Measurements from ENCODE around the gene WDR81.

Gene WDR81

GRCh38 chr17:1753767-1754429 is 29.4 kb downstream of the WDR81 start:
- H3K27ac ChIP-seq (ENCODE audit: extremely low read depth, low read depth, low read length) = no peak overlapping the region
- H3K4me1 ChIP-seq (ENCODE audit: control insufficient read depth, insufficient read depth, low read length) = no peaks in the 10 kb centered on the region
- no peak overlapping the region for H3K4me3 ChIP-seq (ENCODE audit: low read depth, low read length)
- CTCF ChIA-PET = interaction anchor here (0.5 kb wide), 1 partner anchor 180 kb away, joined by 3 read pairs; no protein-coding TSS in a partner anchor
- TF ChIP-seq ZNF777 (tag by site-specific recombination; IDR thresholded peaks at IDR 0.05; ENCODE audit: borderline replicate concordance) = no peak
- TF ChIP-seq, protein P1, sequence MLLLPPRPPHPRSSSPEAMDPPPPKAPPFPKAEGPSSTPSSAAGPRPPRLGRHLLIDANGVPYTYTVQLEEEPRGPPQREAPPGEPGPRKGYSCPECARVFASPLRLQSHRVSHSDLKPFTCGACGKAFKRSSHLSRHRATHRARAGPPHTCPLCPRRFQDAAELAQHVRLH (tag by site-specific recombination; IDR thresholded peaks at IDR 0.05) = 0 out of 2 replicates have a peak, but pooled peaks have one; percentile 22
- no peaks in the 10 kb centered on the region for H3K36me3 ChIP-seq (ENCODE audit: control insufficient read depth in 2 of 2, insufficient read depth in 1 of 2, low read length in 2 of 2)
- H3K9me3 ChIP-seq (ENCODE audit: control insufficient read depth, insufficient read depth, low read depth, low read length) = no peaks in the 10 kb centered on the region
- POLR2A ChIA-PET = interaction anchor here (1.4 kb wide), 2 partner anchors 17 to 37 kb away, joined by 4 to 6 read pairs; no protein-coding TSS in a partner anchor

GRCh38 chr17:1754430-1755112 is 30.1 kb downstream of the WDR81 start:
- Histone ChIP-seq H3K4me1 (ENCODE audit: control insufficient read depth, insufficient read depth, low read length) (no peaks in the 10 kb centered on the region), H3K27ac (ENCODE audit: extremely low read depth, low read depth, low read length) (no peak overlapping the region), H3K4me3 (ENCODE audit: low read depth, low read length) (no peak overlapping the region), H3K9me3 (ENCODE audit: control insufficient read depth, insufficient read depth, low read depth, low read length) (no peaks in the 10 kb centered on the region), H3K36me3 (ENCODE audit: control insufficient read depth in 2 of 2, insufficient read depth in 1 of 2, low read length in 2 of 2) (no peaks in the 10 kb centered on the region)
- ChIA-PET CTCF (interaction anchor here (1.4 kb wide), 1 partner anchor 33 kb away, joined by 4 read pairs; no protein-coding TSS in a partner anchor), POLR2A (interaction anchor here (1.3 to 1.4 kb wide), 3 partner anchors 16 to 38 kb away, joined by 4 to 6 read pairs (median 5); no protein-coding TSS in a partner anchor)
- TF ChIP-seq, protein P2, sequence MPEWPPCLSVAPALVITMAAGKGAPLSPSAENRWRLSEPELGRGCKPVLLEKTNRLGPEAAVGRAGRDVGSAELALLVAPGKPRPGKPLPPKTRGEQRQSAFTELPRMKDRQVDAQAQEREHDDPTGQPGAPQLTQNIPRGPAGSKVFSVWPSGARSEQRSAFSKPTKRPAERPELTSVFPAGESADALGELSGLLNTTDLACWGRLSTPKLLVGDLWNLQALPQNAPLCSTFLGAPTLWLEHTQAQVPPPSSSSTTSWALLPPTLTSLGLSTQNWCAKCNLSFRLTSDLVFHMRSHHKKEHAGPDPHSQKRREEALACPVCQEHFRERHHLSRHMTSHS (tag by site-specific recombination; IDR thresholded peaks at IDR 0.05) = no peak
- peak; percentile 84; the same call in 1 of the 2 replicates for TF ChIP-seq ZIC2 (tag by site-specific recombination; IDR thresholded peaks at IDR 0.05)

DNA sequence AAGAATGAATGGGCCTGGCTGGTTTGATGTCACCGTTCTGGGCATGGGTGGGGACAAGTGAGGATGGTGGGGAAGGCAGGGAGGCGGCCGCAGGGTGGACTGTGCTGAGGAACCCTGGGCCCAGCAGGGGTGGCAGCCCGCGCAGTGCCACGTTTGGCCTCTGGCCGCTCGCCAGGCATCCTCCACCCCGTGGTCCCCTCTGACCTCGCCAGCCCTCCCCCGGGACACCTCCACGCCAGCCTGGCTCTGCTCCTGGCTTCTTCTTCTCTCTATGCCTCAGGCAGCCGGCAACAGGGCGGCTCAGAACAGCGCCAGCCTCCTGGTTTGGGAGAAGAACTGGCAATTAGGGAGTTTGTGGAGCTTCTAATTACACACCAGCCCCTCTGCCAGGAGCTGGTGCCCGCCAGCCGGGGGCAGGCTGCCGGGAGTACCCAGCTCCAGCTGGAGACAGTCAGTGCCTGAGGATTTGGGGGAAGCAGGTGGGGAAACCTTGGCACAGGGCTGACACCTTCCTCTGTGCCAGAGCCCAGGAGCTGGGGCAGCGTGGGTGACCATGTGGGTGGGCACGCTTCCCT is 30.8 kb downstream of the WDR81 start:
- POLR2A ChIA-PET = interaction anchor here (0.6 to 1.3 kb wide), 2 partner anchors 20 to 165 kb away, joined by 4 to 5 read pairs; no protein-coding TSS in a partner anchor
- no peaks in the 10 kb centered on the region for H3K4me1 ChIP-seq (ENCODE audit: control insufficient read depth, insufficient read depth, low read length)
- H3K27ac ChIP-seq (ENCODE audit: extremely low read depth, low read depth, low read length) = no peak overlapping the region
- TF ChIP-seq ZNF248 (tag by site-specific recombination; IDR thresholded peaks at IDR 0.05) = no peak
- no peak for TF ChIP-seq ZNF596 (tag by site-specific recombination; IDR thresholded peaks at IDR 0.05)
- no peak for TF ChIP-seq SP2 (tag by site-specific recombination; IDR thresholded peaks at IDR 0.05)
- peak; percentile 78 for TF ChIP-seq EGR2 (tag by site-specific recombination; IDR thresholded peaks at IDR 0.05; ENCODE audit: low read depth)
- TF ChIP-seq ZNF221 (tag by site-specific recombination; IDR thresholded peaks at IDR 0.05; ENCODE audit: borderline replicate concordance) = no peak
- TF ChIP-seq ZFHX2 (tag by site-specific recombination; conservative IDR thresholded peaks at IDR 0.05) = peak; percentile 73
- TF ChIP-seq TRIM28 (IDR thresholded peaks at IDR 0.05; ENCODE audit: borderline replicate concordance, low read length) = no peak
- H3K9me3 ChIP-seq (ENCODE audit: control insufficient read depth, insufficient read depth, low read depth, low read length) = no peaks in the 10 kb centered on the region
- no peak overlapping the region for H3K4me3 ChIP-seq (ENCODE audit: low read depth, low read length)
- CTCF ChIA-PET = interaction anchor here (1.4 to 1.5 kb wide), 2 partner anchors 10 to 34 kb away, joined by 3 to 4 read pairs; no protein-coding TSS in a partner anchor
- H3K36me3 ChIP-seq (ENCODE audit: control insufficient read depth in 2 of 2, insufficient read depth in 1 of 2, low read length in 2 of 2) = no peaks in the 10 kb centered on the region; a peak in 1 of 3 replicates

GRCh38 chr17:1755827-1756262 is 31.3 kb downstream of the WDR81 start:
- Histone ChIP-seq H3K36me3 (ENCODE audit: control insufficient read depth in 2 of 2, insufficient read depth in 1 of 2, low read length in 2 of 2) (no peaks in the 10 kb centered on the region; a peak in 1 of 3 replicates), H3K4me3 (ENCODE audit: low read depth, low read length) (no peak overlapping the region), H3K9me3 (ENCODE audit: control insufficient read depth, insufficient read depth, low read depth, low read length) (no peaks in the 10 kb centered on the region), H3K4me1 (ENCODE audit: control insufficient read depth, insufficient read depth, low read length) (no peaks in the 10 kb centered on the region), H3K27ac (ENCODE audit: extremely low read depth, low read depth, low read length) (no peak overlapping the region)
- TF ChIP-seq ZBTB1 (tag by site-specific recombination; IDR thresholded peaks at IDR 0.05) (no peak), ZBTB48 (tag by site-specific recombination; IDR thresholded peaks at IDR 0.05) (no peak), ZFHX2 (tag by site-specific recombination; conservative IDR thresholded peaks at IDR 0.05) (peak; percentile 38; the same call in 1 of the 2 replicates), ZNF514 (tag by site-specific recombination; IDR thresholded peaks at IDR 0.05) (no peak), GLIS2 (tag by site-specific recombination; IDR thresholded peaks at IDR 0.05) (0 out of 2 replicates have a peak, but pooled peaks have one; percentile 27)
- ChIA-PET CTCF (interaction anchor here (0.7 to 1.5 kb wide), 3 partner anchors 10 to 35 kb away, joined by 3 to 4 read pairs (median 3); no protein-coding TSS in a partner anchor), POLR2A (interaction anchor here (0.6 to 1.3 kb wide), 4 partner anchors 11 to 166 kb away, joined by 3 to 5 read pairs (median 4); no protein-coding TSS in a partner anchor)

Data from HEK293 (cell line).